Coronary artery (tissue), 2 donors: ENCODE data around the gene ERGIC2.

Source experiments
- DNase-seq: peaks from one replicate; pipeline ENCODE4 v3.0.0-alpha.2; 2017; ENCODE audit warnings: low spot score
- H3K27ac ChIP-seq, 2 donors: fragments of 200-600 bp; sonication (generic); one replicate each; pipeline ENCODE4 v1.5.1; 2016 to 2019
- H3K4me3 ChIP-seq: fragments of 200-600 bp; sonication (generic); 2 replicates; pipeline ENCODE4 v1.5.1; 2016; ENCODE audit warnings: mild to moderate bottlenecking, moderate library complexity
- CTCF ChIP-seq: fragments of 200-600 bp; sonication (generic); IDR thresholded peaks from one replicate; pipeline ENCODE4 v1.5.1; 2019; ENCODE audit warnings: antibody characterized with exemption

Gene ERGIC2

GRCh38 chr12:29380536-29381523 lies at the start of gene ERGIC2:
ERGIC2 (minus strand) TSS chr12:29381172; CDS start chr12:29371633, 9,539 bp downstream.
- peak within 1 kb of the TSS; percentile 90 for H3K4me3 ChIP-seq
- no peak for TF ChIP-seq CTCF
- DNase-seq = peak; percentile 94
- peak within 1 kb of the TSS; percentile 74 to 87 for H3K27ac ChIP-seq

GRCh38 chr12:29430716-29431044 lies 49.7 kb upstream of the ERGIC2 start:
- no peak for TF ChIP-seq CTCF
- H3K27ac ChIP-seq = no peak overlapping the region

GRCh38 chr12:29429999-29430715 lies 49.2 kb upstream of the ERGIC2 start:
- no peak for TF ChIP-seq CTCF

More at GRCh38 chr12:29430716-29431044, 49.7 kb upstream of the ERGIC2 start:
- DNase-seq = no peak
- no peak overlapping the region for H3K4me3 ChIP-seq

GRCh38 chr12:29428633-29429032 lies 47.7 kb upstream of the ERGIC2 start:
- no peak overlapping the region for H3K4me3 ChIP-seq
- no peak overlapping the region for H3K27ac ChIP-seq
- no peak for TF ChIP-seq CTCF
- no peak for DNase-seq

More at GRCh38 chr12:29429999-29430715, 49.2 kb upstream of the ERGIC2 start:
- no peak for DNase-seq
- Histone ChIP-seq H3K4me3 (no peak overlapping the region), H3K27ac (no peak overlapping the region)

- Histone ChIP-seq H3K27ac (no peak overlapping the region), H3K4me3 (no peak overlapping the region)
- no peak for TF ChIP-seq CTCF
- DNase-seq = no peak
Measured at GRCh38 chr12:29427964-29428363, 47.0 kb upstream of the ERGIC2 start.

- Histone ChIP-seq H3K27ac (no peak overlapping the region), H3K4me3 (no peak overlapping the region)
- no peak for DNase-seq
- no peak for TF ChIP-seq CTCF
Measured at GRCh38 chr12:29426498-29426897, 45.5 kb upstream of the ERGIC2 start.
